GM18861 (cell line): ENCODE measurements around the gene MAML2.

Experiments
- ATAC-seq: cut with Tn5 transposase; IDR thresholded peaks from one replicate; pipeline ENCODE4 v1.9.1; 2021; ENCODE audit not compliant: unreplicated experiment

The MAML2 gene

GRCh38 chr11:96082936-96083335 is 260.1 kb downstream of the MAML2 start:
- ATAC-seq = no peak

DNA sequence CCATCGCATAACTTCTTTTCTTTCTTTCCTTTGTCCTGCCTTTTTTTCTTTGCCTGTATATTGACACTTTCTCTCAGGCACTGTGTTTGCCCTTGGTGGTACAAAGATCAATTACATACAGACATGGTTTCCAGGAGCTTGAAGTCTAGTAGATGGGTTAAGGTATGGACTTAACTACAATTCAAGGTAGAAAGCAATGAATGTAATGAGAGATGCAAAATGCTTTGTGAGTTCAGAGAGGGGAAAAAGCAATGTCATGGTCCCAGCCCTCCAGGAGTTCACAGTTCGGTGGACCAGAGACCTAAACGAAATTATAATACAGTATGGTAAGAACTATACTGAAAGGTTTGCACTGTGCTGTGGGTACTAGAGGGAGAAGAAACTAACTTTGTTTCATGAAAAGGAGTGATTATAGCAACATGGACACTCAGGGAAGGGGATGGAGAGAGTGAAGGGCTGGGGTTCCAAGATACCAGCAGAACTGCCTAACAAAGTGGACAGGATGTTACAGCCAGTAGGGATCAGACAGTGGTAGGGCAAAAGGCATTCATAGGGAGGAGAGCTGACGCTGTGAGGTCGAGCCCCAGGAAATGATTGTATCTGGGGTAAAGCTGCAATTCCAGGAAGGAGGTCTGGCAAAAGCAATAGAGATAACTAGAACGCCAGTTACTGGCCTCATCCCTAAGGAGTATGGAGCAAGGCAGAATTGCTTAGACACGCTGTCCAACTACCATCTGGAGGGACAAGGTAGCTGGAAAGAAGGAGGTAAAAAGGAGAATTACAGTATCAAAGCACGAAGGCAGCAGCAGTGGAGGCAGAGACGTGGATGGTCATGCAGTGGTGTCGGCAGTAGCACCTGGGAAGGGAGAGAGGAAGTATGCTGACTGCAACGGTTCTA is 260.7 kb downstream of the MAML2 start:
- no peak for ATAC-seq

- ATAC-seq = no peak
Observed at GRCh38 chr11:96081561-96081960, 261.4 kb downstream of the MAML2 start.

GRCh38 chr11:96079691-96080090 is 263.3 kb downstream of the MAML2 start:
- ATAC-seq = no peak

- peak; percentile 72 for ATAC-seq
Observed at GRCh38 chr11:96075532-96075959, 267.4 kb downstream of the MAML2 start.

DNA sequence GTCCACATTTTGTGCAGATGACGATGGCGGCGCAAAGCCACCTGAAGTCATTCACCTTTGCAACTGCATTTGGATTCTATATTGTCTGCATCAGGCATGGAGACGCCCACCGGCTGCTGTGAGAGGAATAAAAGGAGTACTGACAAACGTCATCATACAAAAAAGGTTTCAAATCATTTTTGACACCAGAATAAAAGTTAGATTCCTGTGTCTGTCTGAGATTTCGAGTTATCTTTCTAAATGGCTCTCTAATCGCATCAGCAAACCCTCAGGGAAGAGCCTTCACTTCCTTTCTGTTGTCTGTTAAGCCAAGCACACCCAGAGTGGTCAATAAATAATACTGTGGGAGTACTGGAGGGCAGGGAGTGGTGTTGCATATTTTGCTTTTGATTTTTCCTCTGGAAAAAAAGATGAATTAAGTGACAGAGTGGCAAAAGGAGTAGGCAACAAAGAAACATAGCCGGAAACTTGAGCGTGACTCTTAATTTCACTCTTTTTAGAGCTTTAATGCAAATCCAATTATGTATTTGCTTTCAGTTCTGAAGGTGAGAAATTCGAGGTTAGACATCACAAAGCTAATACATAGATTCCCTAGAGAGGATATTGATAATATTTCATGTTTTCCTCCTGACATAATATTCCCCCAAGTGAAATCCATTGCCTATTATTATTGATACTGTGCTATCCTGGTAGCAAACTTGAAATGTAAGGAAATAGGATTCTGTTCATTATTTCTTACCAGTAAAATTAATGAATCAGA is 268.3 kb downstream of the MAML2 start:
- peak; percentile 23 for ATAC-seq

GRCh38 chr11:96073536-96073935 is 269.5 kb downstream of the MAML2 start:
- peak; percentile 38 for ATAC-seq

DNA sequence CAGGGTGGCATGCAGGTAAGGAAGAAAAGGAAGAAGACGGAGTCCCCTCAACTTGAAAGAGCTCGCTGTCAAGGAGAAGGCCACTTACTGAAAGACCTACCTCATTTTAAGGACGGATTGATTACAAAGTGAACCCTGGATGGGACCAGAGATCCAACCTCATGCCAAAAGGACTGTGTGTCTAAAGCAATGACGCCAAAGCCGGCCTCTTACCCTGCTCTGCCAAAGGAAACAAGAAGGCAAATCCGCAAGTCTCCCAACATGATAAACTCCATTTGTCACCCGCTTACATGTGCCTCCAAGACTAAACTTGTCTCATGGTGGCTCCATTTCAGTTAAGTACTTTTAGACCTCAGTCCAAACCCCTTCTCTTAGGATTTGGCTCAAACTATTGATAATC is 270.4 kb downstream of the MAML2 start:
- no peak for ATAC-seq

DNA sequence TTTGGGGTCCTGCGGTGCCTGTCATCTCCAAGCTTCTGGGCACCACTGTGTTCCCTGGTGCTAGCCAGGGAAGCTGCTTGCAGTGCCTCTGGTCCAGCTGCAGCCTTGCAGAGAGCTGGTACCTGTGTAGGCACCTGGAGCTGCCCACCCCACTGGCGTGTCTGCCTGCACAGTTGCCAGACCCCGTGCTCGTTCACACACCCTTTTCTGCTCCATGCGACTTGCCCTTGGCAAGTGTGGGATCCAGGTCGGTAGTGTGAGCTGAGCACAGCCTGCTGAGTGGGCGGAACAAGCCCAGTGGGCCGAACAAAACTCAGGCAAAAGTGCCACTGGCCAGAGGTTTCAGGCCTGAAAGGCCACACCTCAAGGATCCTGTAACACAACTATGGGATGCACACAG is 272.5 kb downstream of the MAML2 start:
- no peak for ATAC-seq

DNA sequence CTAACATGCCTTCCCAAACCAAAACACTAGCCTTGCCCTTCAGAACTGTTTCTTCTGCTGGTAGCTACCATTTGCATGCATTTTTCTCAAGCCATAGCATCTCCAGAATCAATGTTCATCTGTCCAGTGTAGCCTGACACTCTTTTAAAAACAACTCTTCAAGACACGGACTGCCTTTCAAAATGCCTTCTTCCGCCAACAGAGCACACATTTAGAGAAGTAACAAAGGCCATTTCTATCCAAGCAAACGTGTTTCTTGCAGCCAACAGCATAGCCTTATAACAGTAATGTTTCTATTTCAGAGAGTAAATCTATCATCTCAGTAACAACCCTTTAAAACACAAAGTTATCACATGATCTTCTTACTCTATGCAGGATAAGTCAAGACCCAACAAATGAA is 275.8 kb downstream of the MAML2 start:
- no peak for ATAC-seq

- ATAC-seq = no peak
Observed at GRCh38 chr11:96065379-96065778, 277.6 kb downstream of the MAML2 start.

DNA sequence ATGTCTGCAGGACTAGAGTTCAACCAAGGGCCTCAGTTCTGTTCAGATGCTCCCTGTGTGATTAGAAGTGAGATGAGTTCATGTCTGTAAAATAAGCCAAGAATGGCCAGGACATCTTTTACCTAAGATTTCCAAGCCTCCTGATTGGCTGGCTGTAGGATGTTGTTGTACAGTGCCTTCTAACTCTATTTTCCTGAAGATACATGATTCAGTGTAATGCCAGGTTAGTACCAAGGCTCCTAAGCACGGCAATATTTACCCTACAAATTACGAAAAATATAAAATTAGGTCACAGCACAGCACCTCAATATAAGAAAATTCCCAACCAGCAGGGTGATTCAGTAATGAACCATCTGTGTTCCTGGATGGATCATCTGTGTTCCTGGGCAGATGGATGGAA is 279.1 kb downstream of the MAML2 start:
- ATAC-seq = no peak

DNA sequence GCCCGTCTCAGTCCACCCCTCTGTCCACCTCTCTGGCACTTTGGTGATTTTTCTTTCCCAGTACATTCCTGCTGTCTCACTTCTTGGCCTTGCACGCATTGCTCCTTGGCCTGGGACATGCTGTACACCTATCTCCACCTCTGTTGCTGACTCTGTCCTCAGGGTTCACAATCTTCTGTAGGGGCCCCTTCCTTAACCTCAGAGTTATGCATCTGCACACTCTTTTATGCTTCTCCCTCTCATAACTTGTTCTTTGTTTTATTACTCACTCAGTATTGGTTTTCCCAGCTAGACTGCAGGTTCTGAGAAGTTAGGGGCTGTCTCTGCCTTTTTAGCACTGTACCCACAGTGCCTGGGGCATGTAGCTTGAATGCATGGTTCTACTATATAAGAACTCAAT is 279.9 kb downstream of the MAML2 start:
- ATAC-seq = no peak

- ATAC-seq = peak; percentile 92
Observed at GRCh38 chr11:96062134-96062533, 280.9 kb downstream of the MAML2 start.

DNA sequence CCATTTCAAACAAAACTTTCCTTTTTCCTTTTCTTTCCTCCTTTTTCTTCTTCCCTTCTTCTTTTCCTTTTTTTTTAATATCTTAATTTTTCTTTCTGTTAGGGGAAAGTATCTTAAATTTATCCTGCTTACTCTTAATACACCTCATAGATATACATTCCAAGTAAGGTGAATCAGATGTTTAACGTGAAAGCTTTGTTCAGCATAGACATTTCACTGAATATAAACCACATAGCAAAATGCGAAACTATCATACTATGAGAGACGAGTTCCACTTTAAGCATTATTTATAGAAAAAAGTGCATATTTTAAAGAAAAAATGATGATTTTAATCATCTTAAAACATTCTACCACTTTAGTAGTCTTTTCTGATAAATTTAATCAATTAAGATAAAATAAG is 281.3 kb downstream of the MAML2 start:
- ATAC-seq = no peak

DNA sequence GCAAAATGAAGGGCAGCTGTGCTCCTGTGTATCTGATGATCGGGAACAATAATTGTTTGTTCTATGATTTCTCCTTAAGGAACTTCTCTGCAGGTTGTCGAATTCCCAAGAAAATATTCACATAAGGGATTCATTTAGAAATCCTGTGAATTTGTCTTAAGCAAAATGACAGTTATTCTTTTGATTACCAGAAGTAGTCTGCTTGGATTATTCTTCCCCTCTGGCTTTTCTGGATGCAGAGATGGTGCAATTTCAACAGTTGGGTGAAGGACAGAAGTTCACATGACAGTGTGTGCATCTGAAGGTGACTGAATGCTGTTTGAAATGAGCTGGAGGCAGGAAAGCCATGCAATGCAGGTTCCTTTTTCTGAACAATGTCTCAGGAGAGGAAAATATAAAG is 281.9 kb downstream of the MAML2 start:
- ATAC-seq = no peak

DNA sequence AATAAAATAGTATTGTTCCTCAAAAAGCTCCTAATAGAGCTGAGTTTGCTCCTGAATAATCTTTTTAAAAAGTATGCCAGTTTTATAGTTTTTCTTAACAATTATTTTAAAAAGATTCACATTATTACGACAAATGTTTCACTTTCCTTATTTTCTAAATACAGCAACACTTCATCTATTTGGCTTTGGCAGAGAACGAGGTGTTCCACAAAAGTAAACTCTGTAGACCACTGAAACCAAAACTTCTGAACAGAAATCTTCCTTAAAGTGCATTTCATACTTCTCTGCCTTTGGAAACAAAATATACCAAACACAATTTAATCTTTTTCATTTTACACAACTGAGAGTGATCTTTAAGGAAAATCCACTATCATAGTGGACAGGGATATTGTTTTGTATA is 285.5 kb downstream of the MAML2 start:
- no peak for ATAC-seq

- ATAC-seq = no peak
Observed at GRCh38 chr11:96056576-96056975, 286.4 kb downstream of the MAML2 start.

GRCh38 chr11:96055706-96056387 is 287.1 kb downstream of the MAML2 start:
- no peak for ATAC-seq

GRCh38 chr11:96054870-96055705 is 287.9 kb downstream of the MAML2 start:
- ATAC-seq = no peak
